Stimulated activated CD4-positive, alpha-beta T cell treated with anti-CD3 and anti-CD28 coated beads, Interleukin-12 subunit alpha, Interleukin-12 subunit beta, amount 100 ng/mL, for 4 hours (primary cell): ENCODE results near the gene TTC33.
A peak's percentile ranks its signal among the peaks of the same experiment; 100 is the strongest.
"Not testable (repeated sequence)": the region's sequence is repeated elsewhere in the genome, so short reads cannot be mapped to it uniquely, and the experiment has no call there.

ENCODE experiments used
- DNase-seq: peaks from one replicate; pipeline ENCODE4 v3.0.0-alpha.2; 2020

TTC33 gene

GRCh38 chr5:40714001-40714400 is 41.8 kb downstream of the TTC33 start:
- DNase-seq = no peak

- DNase-seq = not testable (repeated sequence)
Measured at GRCh38 chr5:40710575-40710974, 45.2 kb downstream of the TTC33 start.

DNA sequence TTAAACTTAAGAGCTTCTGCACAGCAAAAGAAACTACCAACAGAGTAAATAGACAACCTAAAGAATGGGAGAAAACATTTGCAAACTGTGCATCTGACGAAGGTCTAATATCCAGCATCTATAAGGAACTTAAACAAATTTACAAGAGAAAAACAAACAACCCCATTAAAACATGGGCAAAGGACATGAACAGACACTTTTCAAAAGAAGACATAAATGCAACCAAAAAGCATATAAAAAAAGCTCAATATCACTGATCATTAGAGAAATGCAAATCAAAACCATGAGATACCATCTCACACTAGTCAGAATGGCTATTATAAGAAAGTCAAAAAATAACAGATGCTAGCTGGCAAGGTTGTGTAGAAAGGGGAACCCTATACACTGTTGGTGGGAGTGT is 50.3 kb downstream of the TTC33 start:
- DNase-seq = not testable (repeated sequence)

DNA sequence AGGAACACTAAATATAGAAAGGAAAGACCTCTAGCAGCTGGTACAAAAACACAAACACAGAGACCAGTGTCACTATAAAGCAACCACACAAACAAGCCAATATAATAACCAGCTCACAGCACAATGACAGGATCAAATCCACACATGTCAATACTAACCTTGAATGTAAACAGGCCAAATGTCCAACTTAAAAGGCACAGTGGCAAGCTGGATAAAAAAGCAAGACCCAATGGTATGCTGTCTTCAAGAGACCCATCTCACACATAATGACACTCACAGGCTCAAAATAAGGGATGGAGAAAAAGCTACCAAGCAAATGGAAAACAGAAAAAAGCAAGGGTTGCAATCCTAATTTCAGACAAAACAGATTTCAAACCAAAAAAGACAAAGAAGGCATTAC is 53.7 kb downstream of the TTC33 start:
- DNase-seq = not testable (repeated sequence)

GRCh38 chr5:40700116-40700782 is 55.5 kb downstream of the TTC33 start:
- no peak for DNase-seq

DNA sequence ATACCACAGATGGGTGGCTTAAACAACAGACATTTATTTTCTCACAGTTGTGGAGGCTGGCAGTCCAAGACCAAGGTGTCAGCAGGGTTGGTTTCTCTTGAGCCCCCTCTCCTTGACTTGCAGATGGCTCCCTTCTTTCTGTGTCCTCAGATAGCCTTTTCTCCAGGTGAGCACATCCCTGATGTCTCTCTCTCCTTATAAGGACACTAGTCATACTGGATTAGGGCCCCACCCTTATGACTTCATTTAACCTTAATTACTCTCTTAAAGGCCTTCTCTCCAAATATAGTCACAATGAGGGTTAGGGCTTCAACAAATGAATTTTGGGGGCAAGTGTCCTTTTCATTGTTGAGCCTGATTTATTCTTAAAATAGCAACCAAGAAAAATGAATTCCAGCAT is 61.3 kb downstream of the TTC33 start:
- no peak for DNase-seq

DNA sequence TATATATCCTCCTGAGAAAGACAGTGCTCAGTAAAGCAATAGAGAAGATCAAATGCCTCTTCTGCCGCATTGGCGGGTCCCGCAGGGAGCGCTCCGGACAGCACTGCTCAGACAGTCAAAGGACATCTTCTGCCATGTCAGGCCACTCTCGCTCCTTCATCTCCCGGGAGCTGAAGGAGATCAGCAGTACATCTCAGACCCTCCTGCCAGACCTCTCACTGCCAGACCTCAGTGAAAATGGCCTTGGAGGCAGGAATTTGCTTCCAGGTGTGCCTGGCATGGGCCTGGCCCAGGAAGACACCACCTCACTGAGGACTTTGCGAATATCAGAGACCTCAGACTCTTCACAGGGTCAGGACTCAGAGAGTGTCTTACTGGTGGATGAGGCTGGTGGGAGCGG is 63.9 kb downstream of the TTC33 start:
- DNase-seq = no peak

DNA sequence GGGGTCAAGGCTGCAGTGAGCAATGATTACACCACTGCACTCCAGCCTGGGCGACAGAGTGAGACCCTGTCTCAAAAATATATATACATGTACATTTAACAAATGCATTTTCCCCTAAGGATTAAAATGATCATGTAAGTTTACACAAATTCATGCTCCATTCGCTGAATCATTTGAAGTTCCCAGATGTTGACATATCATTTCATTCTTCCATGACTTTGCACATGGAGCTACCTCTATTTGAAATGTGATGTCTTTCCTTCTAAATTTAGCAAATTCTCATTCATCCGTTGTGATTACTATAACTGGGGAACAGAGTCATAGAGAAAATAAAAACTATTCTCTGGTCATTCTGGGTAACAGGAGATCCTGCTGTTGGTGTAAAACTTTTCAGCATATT is 65.5 kb downstream of the TTC33 start:
- DNase-seq = no peak

GRCh38 chr5:40689438-40689837 is 66.3 kb downstream of the TTC33 start:
- no peak for DNase-seq

- no peak for DNase-seq
Measured at GRCh38 chr5:40688996-40689395, 66.8 kb downstream of the TTC33 start.

- DNase-seq = peak; percentile 78
Measured at GRCh38 chr5:40688127-40688761, 67.5 kb downstream of the TTC33 start.

DNA sequence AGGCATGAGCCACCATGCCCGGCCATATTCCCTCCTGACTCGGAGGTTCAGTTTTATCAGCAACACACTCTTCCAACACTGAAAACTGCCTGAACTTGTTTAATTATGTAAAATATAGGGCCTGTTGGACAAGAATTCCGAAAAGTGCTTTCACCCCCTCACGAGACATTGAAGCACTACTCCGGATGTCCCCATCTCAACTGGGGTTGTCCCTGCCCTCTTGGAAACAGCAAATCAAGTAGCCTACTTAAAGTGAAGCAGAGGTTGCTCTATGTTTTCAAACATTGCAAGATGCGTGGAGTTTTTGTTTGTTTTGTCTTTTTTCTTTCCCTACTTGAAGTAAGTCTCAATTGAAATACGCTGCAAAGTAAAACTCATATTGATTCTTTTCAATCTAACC is 68.4 kb downstream of the TTC33 start:
- DNase-seq = no peak

DNA sequence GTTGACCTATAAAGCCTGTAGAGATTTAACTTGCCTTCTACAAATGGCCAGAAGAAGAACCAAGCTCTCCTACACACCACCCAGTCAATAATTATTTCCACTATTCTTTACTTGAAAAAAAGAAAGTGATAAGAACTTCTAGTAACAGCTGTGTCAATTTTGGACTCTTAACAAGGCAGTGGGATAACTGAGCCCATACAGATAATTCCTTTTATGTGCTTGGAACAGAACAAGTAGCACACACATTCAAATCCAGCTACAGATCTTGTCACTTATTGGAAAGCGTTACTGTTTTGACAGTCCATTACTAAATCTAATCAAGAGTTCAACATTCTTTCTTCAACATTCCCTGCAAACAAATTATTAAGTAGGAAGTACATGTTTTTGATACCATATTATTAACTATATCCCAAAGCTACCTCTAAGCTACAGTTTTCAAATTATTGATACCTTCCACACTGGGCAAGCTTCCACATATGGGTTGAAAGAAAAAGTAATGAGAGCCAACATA is 69.7 kb downstream of the TTC33 start:
- no peak for DNase-seq

- DNase-seq = no peak
Measured at GRCh38 chr5:40685193-40685592, 70.6 kb downstream of the TTC33 start.

GRCh38 chr5:40683305-40683704 is 72.5 kb downstream of the TTC33 start:
- DNase-seq = no peak

- no peak for DNase-seq
Measured at GRCh38 chr5:40682154-40683017, 73.4 kb downstream of the TTC33 start.

GRCh38 chr5:40681363-40682153 is 74.2 kb downstream of the TTC33 start:
- peak; percentile 41 for DNase-seq

DNA sequence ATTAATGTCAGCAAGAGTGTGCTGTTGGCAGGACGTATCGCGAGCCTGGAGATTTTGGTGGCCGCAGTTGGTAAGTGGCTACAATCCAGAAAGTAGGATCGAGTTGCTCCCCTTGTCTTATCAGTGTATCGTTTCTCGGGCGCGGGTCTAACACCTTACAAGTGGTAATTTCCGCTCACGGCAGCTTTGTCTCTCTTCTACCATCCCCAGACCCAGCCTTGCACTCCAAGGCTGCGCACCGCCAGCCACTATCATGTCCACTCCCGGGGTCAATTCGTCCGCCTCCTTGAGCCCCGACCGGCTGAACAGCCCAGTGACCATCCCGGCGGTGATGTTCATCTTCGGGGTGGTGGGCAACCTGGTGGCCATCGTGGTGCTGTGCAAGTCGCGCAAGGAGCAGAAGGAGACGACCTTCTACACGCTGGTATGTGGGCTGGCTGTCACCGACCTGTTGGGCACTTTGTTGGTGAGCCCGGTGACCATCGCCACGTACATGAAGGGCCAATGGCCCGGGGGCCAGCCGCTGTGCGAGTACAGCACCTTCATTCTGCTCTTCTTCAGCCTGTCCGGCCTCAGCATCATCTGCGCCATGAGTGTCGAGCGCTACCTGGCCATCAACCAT is 74.9 kb downstream of the TTC33 start:
- peak; percentile 44 for DNase-seq

- peak; percentile 39 for DNase-seq
Measured at GRCh38 chr5:40679913-40680681, 75.7 kb downstream of the TTC33 start, which contains the start of gene PTGER4. Gene PTGER4, plus strand, starts transcription at chr5:40679915. Its CDS starts 1,079 bp downstream, at chr5:40680994.

DNA sequence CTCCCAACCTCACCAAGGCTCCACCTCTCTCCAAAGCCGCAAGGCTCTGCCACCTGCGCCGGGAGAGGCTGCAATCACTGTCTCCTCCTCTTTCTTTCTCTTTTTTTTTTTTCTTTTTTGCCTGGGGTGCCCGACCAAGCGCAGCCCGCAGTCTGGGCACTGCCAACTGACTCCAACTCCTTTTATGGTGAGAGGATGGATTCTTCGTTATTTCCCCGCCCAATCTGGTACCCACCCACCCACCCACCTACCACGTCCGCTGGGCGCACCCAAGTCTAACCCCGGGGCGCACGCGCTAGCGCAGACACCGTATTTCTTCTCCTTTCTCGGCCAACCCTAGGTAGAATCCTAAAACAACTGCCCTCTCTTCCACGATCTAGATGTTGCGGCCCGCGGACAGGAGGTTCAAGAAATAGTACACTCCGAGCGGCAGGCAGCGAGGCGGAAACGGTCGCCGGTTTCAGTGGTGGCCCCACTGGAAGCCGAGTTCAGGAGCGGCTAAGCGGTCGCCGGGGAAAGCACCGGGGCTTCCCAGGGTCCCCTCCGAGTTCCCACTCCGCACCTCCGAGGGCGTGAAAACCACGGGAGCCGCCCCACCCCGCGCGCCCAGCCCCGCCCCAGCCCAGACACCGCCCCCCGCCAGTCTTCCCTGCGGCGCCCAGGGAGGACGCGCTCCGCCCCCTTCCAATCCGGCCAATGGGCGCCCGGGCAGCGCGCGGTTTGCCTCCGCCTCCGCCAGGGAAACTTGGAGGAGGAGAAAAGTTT is 76.4 kb downstream of the TTC33 start:
- peak; percentile 94 for DNase-seq
